Motor neuron (in vitro differentiated cells): Measurements from ENCODE around the gene GADD45B. TPM values are rescaled to one million over a fixed set of nuclear protein-coding genes. Genes with fewer than 3 reads are reported as not detected.
A peak's percentile ranks its signal among the peaks of the same experiment; 100 is the strongest.
"Not testable (repeated sequence)": the region's sequence is repeated elsewhere in the genome, so short reads cannot be mapped to it uniquely, and the experiment has no call there.

ENCODE experiments used
- ATAC-seq, 8 experiments: fragments of 200-7000 bp; cut with Tn5 transposase; replicated peaks in 6 of 8; 2 replicates each; pipeline ENCODE4 v1.8.0; 2021; ENCODE audit warnings: mild to moderate bottlenecking in 8 of 8, moderate library complexity in 8 of 8
- H3K27ac ChIP-seq, 2 donors: fragments of 250-450 bp; sonication (Bioruptor Pico); 2 replicates each; pipeline ENCODE4 v1.9.0; 2021; ENCODE audit warnings: antibody characterized with exemption in 2 of 2, mild to moderate bottlenecking in 2 of 2, moderate library complexity in 1 of 2
- H3K4me1 ChIP-seq, 2 donors: fragments of 250-450 bp; sonication (Bioruptor Pico); replicated peaks in 1 of 2; 2 replicates each; pipeline ENCODE4 v1.6.1; 2021; ENCODE audit warnings: antibody characterized with exemption in 2 of 2, mild to moderate bottlenecking in 2 of 2, moderate library complexity in 1 of 2
- H3K4me3 ChIP-seq, 5 donors: fragments of 250-450 bp; sonication (Bioruptor Pico); 2 replicates each; pipeline ENCODE4 v1.9.0; 2021; ENCODE audit warnings: antibody characterized with exemption in 5 of 5, mild to moderate bottlenecking in 5 of 5, moderate library complexity in 4 of 5
- whole genome bisulfite sequencing, 10 experiments: fragments of 450-650 bp; shearing (Covaris generic); methylation state at CpG; one replicate each; pipeline ENCODE4 v1.0.0; 2022; 5-methylcytosine and 5-hydroxymethylcytosine counted together
- in situ Hi-C, 9 experiments: fragments of 400-800 bp; cut with MboI; loops; one replicate each; pipeline ENCODE4 v1.15.0; 2021; ENCODE audit warnings: low sequenced_read_pairs in 9 of 9, low pct_unique_long_range_greater_than_20kb in 2 of 9; ENCODE audit not compliant: unreplicated experiment in 9 of 9
- total RNA-seq, 8 experiments: library from RNA; unstranded; fragments of 300-600 nt; gene quantifications; 2 replicates each; pipeline versions ENCODE4 v1.2.3 to v1.2.4, GENCODE V29; 2022

Gene GADD45B
- total RNA-seq, 8 experiments from 2014 or later = 9.4 to 80.4 (median 20.8) TPM

GRCh38 chr19:2516727-2517126 is 40.8 kb downstream of the GADD45B start:
- in situ Hi-C loops = no loop called here
- Histone ChIP-seq H3K4me3 (no peak overlapping the region), H3K4me1 (peaks cover 0 to 7% of the 10 kb centered on the region in 2 donors), H3K27ac (no peak overlapping the region)
- ATAC-seq = no peak
- 67 to 100% (median 78%) methylated on average over 1 to 4 of the region's 18 CpGs; no CpG with 5 or more reads in 4 of the 10 experiments for WGBS, 10 experiments

- in situ Hi-C loops = no loop called here
- WGBS, 10 experiments = 0 to 78% (median 40%) methylated on average over 1 to 7 of the region's 35 CpGs; no CpG with 5 or more reads in 5 of the 10 experiments
- H3K4me3 ChIP-seq = no peak overlapping the region
- peaks cover 0 to 7% of the 10 kb centered on the region in 2 donors for H3K4me1 ChIP-seq
- ATAC-seq = peak in 5 of 8 experiments; percentile 34 to 67 (median 61)
- H3K27ac ChIP-seq = no peak overlapping the region
Observed at GRCh38 chr19:2517881-2518601, 42.1 kb downstream of the GADD45B start.

- H3K4me1 ChIP-seq = peaks cover 0 to 13% of the 10 kb centered on the region in 2 donors
Observed at GRCh38 chr19:2518856-2519255, 42.9 kb downstream of the GADD45B start.

DNA sequence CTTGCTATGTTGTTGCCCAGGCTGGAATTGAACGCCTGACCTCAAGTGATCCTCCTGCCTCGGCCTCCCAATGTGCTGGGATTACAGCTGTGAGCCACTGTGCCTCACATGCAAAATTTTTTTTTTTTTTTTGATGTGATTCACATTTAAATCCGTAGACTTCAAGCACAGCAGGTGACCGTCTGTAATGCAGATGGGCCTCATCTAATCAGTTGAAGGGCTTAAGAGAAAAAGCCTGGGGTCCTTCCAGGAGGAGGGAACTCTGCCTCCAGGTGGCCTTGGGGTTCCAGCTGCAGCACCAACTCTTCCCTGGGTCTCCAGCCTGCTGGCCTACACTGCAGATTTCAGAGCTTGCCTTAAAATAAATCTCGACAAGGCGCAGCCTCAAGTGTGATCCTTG is 43.6 kb downstream of the GADD45B start:
- in situ Hi-C loops = no loop called here
- Histone ChIP-seq H3K27ac (no peak overlapping the region), H3K4me3 (no peak overlapping the region), H3K4me1 (peaks cover 0 to 14% of the 10 kb centered on the region in 2 donors)
- no peak for ATAC-seq
- 70 to 100% (median 82%) methylated on average over 2 to 6 of the region's 6 CpGs; no CpG with 5 or more reads in 3 of the 10 experiments for WGBS, 10 experiments

More at GRCh38 chr19:2518856-2519255, 42.9 kb downstream of the GADD45B start:
- WGBS, 10 experiments = 50 to 97% (median 83%) methylated on average over 2 to 9 of the region's 11 CpGs; no CpG with 5 or more reads in 4 of the 10 experiments
- ATAC-seq, H3K4me3 ChIP-seq, in situ Hi-C loops, H3K27ac ChIP-seq: not testable (repeated sequence)

GRCh38 chr19:2523630-2524311 is 47.8 kb downstream of the GADD45B start:
- Histone ChIP-seq H3K27ac (peak overlapping the region in 1 of 2 donors; percentile 40), H3K4me3 (no peak overlapping the region), H3K4me1 (peaks cover 6 to 18% of the 10 kb centered on the region in 2 donors)
- ATAC-seq = peak in 4 of 8 experiments; percentile 40 to 56 (median 50)
- in situ Hi-C loops = no loop called here
- WGBS, 10 experiments = 0 to 76% (median 53%) methylated on average over 3 to 13 of the region's 20 CpGs; no CpG with 5 or more reads in 2 of the 10 experiments

DNA sequence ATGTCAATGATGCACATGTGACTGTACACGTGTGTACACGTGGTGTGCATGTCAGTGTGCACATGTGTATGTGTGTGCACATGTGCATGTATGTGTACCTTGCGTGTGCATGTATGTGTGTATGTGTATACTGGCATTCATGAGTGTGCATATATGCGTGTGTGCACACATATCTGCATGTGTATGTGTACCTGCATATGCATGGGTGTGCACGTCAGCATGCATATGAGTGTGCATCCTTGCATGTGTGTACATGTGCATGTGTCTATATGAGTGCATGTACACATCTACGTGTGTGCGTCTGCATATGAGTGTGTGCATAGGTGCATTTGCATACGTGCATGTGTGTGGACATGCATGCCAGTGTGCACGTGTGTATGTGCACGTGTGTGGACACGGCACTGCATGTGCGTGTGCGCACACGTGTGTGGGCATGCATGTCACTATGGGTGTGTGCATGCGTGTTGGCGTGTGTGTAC is 48.5 kb downstream of the GADD45B start:
- H3K27ac ChIP-seq = no peak overlapping the region
- ATAC-seq = peak in 1 of 8 experiments; percentile 4
- 0 to 100% (median 72%) methylated on average over 1 to 9 of the region's 16 CpGs; no CpG with 5 or more reads in 3 of the 10 experiments for WGBS, 10 experiments
- in situ Hi-C loops = no loop called here
- H3K4me1 ChIP-seq = peaks cover 9 to 22% of the 10 kb centered on the region in 2 donors
- H3K4me3 ChIP-seq = no peak overlapping the region

DNA sequence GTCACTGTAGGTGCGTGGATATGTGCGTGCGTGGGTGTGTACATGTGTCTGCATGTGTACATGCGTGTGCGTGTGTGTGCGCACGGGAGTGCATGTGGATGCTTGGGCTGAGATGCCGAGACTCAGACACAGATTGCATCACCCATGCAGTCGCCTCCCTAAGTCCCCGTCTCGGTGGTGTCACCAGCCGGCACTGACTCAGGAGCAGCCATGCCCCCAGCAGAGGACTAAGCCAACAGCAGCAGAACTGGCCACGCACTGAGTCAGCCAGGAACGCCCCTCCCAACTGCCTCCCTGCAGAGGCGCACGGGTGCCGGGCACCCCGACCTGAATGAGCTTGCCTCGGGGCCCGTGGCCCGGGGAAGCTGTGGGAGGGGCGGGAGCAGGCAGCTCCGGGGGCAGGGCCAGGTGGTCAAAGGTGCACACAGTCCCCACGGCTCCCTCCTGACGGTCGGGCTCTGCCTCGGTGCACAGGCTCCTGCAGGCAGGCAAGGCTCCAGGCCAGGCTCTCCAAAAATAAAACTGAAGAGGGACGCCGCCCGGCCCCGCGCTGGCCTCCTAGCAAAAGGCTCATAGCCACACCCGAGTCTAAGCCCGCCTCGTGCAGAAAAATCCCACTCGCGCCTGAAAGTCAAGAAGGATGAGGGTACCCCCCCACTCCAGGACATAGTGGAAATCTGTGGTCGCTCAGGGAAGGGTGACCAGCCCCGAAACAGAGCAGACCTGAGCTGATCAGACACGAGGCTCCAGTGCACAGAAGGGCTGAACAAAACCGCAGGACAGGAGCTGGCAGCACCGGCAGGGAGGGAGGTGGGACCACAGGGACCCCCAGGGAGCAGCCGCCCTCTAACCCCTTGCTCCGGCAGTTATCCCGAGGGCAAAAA is 49.2 kb downstream of the GADD45B start:
- peaks cover 15 to 26% of the 10 kb centered on the region in 2 donors for H3K4me1 ChIP-seq
- WGBS, 10 experiments = 3 to 96% (median 45%) methylated on average over 2 to 11 of the region's 45 CpGs; no CpG with 5 or more reads in 4 of the 10 experiments
- ATAC-seq = peak; percentile 66 to 92 (median 88)
- H3K4me3 ChIP-seq = no peak overlapping the region
- in situ Hi-C loops = no loop called here
- peak overlapping the region in 1 of 2 donors; percentile 10 for H3K27ac ChIP-seq

DNA sequence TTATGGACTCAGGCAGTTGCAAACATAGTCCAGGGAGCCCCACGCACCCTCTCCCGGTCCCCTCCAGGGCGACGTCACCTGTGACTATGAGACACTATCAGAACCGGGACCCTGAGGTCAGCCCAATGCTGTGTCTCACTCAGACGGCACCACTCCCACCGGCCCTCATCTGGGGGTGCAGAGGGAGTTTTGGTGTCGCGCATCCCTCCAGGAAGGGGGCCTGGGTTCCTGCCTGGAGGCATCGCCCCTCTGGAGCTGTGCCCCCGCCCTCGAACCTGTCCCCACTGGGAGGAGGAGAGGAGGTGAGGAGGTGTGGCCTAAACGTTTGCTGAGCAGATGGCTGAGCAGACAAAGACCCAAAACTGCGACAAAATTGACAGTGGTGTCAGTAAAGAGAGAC is 51.2 kb downstream of the GADD45B start:
- peaks cover 15 to 23% of the 10 kb centered on the region in 2 donors for H3K4me1 ChIP-seq
- no peak overlapping the region for H3K4me3 ChIP-seq
- in situ Hi-C loops = no loop called here
- no peak overlapping the region for H3K27ac ChIP-seq
- 82 to 100% methylated on average over 1 to 5 of the region's 14 CpGs; no CpG with 5 or more reads in 8 of the 10 experiments for WGBS, 10 experiments
- ATAC-seq = no peak

- in situ Hi-C loops = no loop called here
- 95 to 100% (median 100%) methylated on average over 1 to 4 of the region's 4 CpGs; no CpG with 5 or more reads in 6 of the 10 experiments for WGBS, 10 experiments
- Histone ChIP-seq H3K4me3 (no peak overlapping the region), H3K4me1 (peaks cover 15 to 23% of the 10 kb centered on the region in 2 donors), H3K27ac (no peak overlapping the region)
- ATAC-seq = no peak
Observed at GRCh38 chr19:2527686-2528085, 51.8 kb downstream of the GADD45B start.

Other genes starting within 250 kb of the GADD45B start
- gene PLEKHJ1, start 239.8 kb upstream of the GADD45B start, total RNA-seq = 10 to 100 TPM; 45.2 to 86.4 (median 52.2) TPM
- gene SF3A2, start 239.3 kb upstream of the GADD45B start, total RNA-seq = 10 to 100 TPM; 13.1 to 72.6 (median 49.9) TPM
- gene AMH, start 226.8 kb upstream of the GADD45B start, total RNA-seq = 1 to 10 TPM in 6 of 8 experiments, under 1 TPM in 2; 0.36 to 4.1 (median 2.0) TPM
- 1 to 10 TPM in 5 of 8 experiments, under 1 TPM in 3; 0.43 to 2.0 (median 1.1) TPM for gene JSRP1, start 219.7 kb upstream of the GADD45B start, total RNA-seq
- 1 to 10 TPM in 1 of 8 experiments, under 1 TPM in 7; 0.15 to 1.3 (median 0.52) TPM for gene PEAK3, start 194.0 kb upstream of the GADD45B start, total RNA-seq
- 1 to 10 TPM in 1 of 8 experiments, under 1 TPM in 4, not detected in 3; 0.27 to 1.4 (median 0.35) TPM for gene LINGO3, start 168.0 kb upstream of the GADD45B start, total RNA-seq
- gene LSM7, start 147.5 kb upstream of the GADD45B start, total RNA-seq = 100 to 1,000 TPM; 143 to 444 (median 296) TPM
- gene SPPL2B, start 147.4 kb upstream of the GADD45B start, total RNA-seq = 10 to 100 TPM; 22.2 to 77.9 (median 36.5) TPM
- gene TMPRSS9, start 115.9 kb upstream of the GADD45B start, total RNA-seq = 1 to 10 TPM in 3 of 8 experiments, under 1 TPM in 4, not detected in 1; 0.33 to 4.1 (median 0.56) TPM
- 100 to 1,000 TPM in 2 of 8 experiments, 10 to 100 TPM in 6; 51.8 to 145 (median 85.3) TPM for gene TIMM13, start 48.5 kb upstream of the GADD45B start, total RNA-seq
- gene LMNB2, start 19.2 kb upstream of the GADD45B start, total RNA-seq = 100 to 1,000 TPM in 2 of 8 experiments, 10 to 100 TPM in 6; 29.7 to 100 (median 36.7) TPM
- gene GNG7, start 226.6 kb downstream of the GADD45B start, total RNA-seq = 1 to 10 TPM in 6 of 8 experiments, under 1 TPM in 2; 0.20 to 8.1 (median 1.2) TPM
- gene DIRAS1, start 245.2 kb downstream of the GADD45B start, total RNA-seq = 10 to 100 TPM in 2 of 8 experiments, 1 to 10 TPM in 4, under 1 TPM in 2; 0.15 to 17.5 (median 9.0) TPM